ENCODE results near the gene RER1.

DNA sequence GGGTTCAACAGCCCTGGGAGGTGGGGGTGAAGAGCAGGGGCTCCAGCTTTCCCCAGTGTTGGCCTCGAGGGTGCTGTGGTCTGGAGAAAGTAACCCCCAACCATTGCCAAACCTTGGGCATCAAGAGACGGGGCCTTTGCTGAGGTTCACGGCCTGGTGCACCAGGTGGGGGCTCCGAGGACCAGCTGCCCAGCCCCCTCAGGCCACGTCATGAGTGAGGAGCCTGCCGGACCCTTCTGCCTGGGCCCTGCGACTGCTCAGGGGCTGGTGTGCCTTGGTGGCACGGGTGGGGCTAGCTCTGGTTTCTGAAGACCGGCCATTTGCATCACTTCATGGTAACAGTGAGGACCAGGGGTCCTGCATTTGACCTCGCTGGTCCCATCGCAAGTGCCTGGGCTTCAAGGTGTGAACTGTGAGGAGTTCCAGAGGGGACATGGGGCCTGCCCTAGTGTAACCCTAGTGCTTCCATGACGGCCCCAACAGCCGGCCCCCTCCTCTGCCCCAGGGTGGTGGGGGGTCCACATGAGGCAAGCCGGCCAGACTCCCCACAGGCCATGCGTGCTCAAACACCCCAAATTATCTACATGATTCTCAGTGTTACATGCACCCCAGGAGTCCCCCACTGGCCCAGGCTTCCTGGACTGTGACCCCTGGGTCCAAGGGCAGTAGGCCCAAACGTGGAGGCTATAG is 13.7 kb upstream of the RER1 start:
- TF ChIP-seq, protein P1, sequence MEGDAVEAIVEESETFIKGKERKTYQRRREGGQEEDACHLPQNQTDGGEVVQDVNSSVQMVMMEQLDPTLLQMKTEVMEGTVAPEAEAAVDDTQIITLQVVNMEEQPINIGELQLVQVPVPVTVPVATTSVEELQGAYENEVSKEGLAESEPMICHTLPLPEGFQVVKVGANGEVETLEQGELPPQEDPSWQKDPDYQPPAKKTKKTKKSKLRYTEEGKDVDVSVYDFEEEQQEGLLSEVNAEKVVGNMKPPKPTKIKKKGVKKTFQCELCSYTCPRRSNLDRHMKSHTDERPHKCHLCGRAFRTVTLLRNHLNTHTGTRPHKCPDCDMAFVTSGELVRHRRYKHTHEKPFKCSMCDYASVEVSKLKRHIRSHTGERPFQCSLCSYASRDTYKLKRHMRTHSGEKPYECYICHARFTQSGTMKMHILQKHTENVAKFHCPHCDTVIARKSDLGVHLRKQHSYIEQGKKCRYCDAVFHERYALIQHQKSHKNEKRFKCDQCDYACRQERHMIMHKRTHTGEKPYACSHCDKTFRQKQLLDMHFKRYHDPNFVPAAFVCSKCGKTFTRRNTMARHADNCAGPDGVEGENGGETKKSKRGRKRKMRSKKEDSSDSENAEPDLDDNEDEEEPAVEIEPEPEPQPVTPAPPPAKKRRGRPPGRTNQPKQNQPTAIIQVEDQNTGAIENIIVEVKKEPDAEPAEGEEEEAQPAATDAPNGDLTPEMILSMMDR (IDR thresholded peaks at IDR 0.05): no peak
- no peak for TF ChIP-seq POLR2AphosphoS5 (IDR thresholded peaks at IDR 0.05; ENCODE audit: insufficient read depth in 1 of 2, low read depth in 1 of 2)

Measured in vagina (tissue), 2 donors.